CD8-positive, alpha-beta memory T cell (primary cell): ENCODE results near the gene PPP1R1B. TPM values are rescaled to one million over a fixed set of nuclear protein-coding genes. Genes with fewer than 3 reads are reported as not detected.

Experiments used
- CTCF ChIA-PET: fragments of 350-600 bp; sonication (Branson Sonifier 250); formaldehyde crosslinking; loops from one replicate; lab custom pipeline; 2021; ENCODE audit warnings: antibody characterized with exemption; lab: Charles Lee
- POLR2A ChIA-PET: fragments of 350-600 bp; sonication (Branson Sonifier 250); formaldehyde crosslinking; loops from one replicate; lab custom pipeline; 2021; ENCODE audit warnings: antibody characterized with exemption; lab: Charles Lee
- DNase-seq, 5 donors: peaks; one replicate each; pipeline versions ENCODE4 v3.0.0 to v3.0.0-alpha.2; 2020 to 2022; ENCODE audit warnings: mixed read lengths in 1 of 5
- H3K27ac ChIP-seq: one replicate; pipeline ENCODE4 v1.7.0; 2013; ENCODE audit warnings: low read depth, mild to moderate bottlenecking, low read length, moderate library complexity
- H3K27me3 ChIP-seq: 2 replicates; pipeline ENCODE4 v1.7.0; 2013; ENCODE audit warnings: low read length, mild to moderate bottlenecking; ENCODE audit not compliant: insufficient read depth, poor library complexity, severe bottlenecking
- H3K36me3 ChIP-seq: 2 replicates; pipeline ENCODE4 v1.7.0; 2013; ENCODE audit warnings: mild to moderate bottlenecking, low read length, moderate library complexity; ENCODE audit not compliant: insufficient read depth
- H3K4me1 ChIP-seq: 2 replicates; pipeline ENCODE4 v1.7.0; 2013; ENCODE audit warnings: mild to moderate bottlenecking, low read length, moderate library complexity; ENCODE audit not compliant: insufficient read depth
- H3K4me3 ChIP-seq: 2 replicates; pipeline ENCODE4 v1.7.0; 2013; ENCODE audit warnings: mild to moderate bottlenecking, low read length
- H3K9me3 ChIP-seq: 2 replicates; pipeline ENCODE4 v1.7.0; 2013; ENCODE audit warnings: mild to moderate bottlenecking, low read length
- H3K27ac Mint-ChIP-seq, 8 donors: one replicate each; pipeline ENCODE4 v1.8.0; 2020 to 2021; ENCODE audit warnings: mixed read lengths in 8 of 8, mild to moderate bottlenecking in 6 of 8, inconsistent platforms in 3 of 8, moderate library complexity in 3 of 8
- H3K27me3 Mint-ChIP-seq, 2 donors: one replicate each; pipeline ENCODE4 v1.8.0; 2020 to 2021; ENCODE audit warnings: mixed read lengths in 2 of 2, mild to moderate bottlenecking in 1 of 2, moderate library complexity in 1 of 2
- H3K36me3 Mint-ChIP-seq, 3 donors: one replicate each; pipeline ENCODE4 v1.8.0; 2020 to 2021; ENCODE audit warnings: mixed read lengths in 3 of 3, inconsistent platforms in 1 of 3, mild to moderate bottlenecking in 1 of 3
- H3K4me1 Mint-ChIP-seq, 3 donors: one replicate each; pipeline ENCODE4 v1.8.0; 2020 to 2021; ENCODE audit warnings: mixed read lengths in 3 of 3, inconsistent platforms in 1 of 3, mild to moderate bottlenecking in 1 of 3
- H3K4me3 Mint-ChIP-seq, 7 donors: one replicate each; pipeline ENCODE4 v1.8.0; 2020 to 2021; ENCODE audit warnings: mixed read lengths in 7 of 7, mild to moderate bottlenecking in 6 of 7, moderate library complexity in 4 of 7, inconsistent platforms in 2 of 7
- H3K9me3 Mint-ChIP-seq, 5 donors: one replicate each; pipeline ENCODE4 v1.8.0; 2020 to 2022; ENCODE audit warnings: mixed read lengths in 5 of 5, mild to moderate bottlenecking in 3 of 5, moderate library complexity in 2 of 5, inconsistent platforms in 1 of 5
- polyA plus RNA-seq: library from polyadenylated mRNA; unstranded; fragments of 300-500 nt; fragmentation: Illumina TruSeq; gene quantifications from one replicate; pipeline ENCODE4 v1.2.3, GENCODE V29; 2021
- total RNA-seq, 2 experiments: library from RNA; stranded (reverse); gene quantifications; one replicate each; pipeline ENCODE4 v1.2.3, GENCODE V29; 2021

Gene PPP1R1B
- total and polyA plus RNA-seq, 3 experiments from 2014 or later, result not detected

DNA sequence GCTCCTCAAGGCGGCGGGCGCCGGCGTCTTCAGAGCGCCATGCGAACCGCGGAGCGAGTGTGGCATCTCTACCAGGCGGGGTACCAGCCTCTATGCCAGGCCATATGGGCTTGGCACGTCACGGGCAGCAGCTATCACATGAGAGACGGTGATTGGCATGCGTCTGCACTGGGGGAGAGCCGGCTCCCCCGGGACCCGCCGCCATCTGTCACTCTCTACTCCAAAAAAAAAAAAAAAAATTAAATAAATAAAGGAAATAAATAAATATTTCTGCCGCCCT lies 19.0 kb upstream of the PPP1R1B start, which contains the start of gene NEUROD2:
TSS of gene NEUROD2 (minus strand) at position 70 of the 280 bp plus-strand sequence. CDS start 1,321 bp downstream, outside the sequence.
- Mint-ChIP-seq H3K27me3 (peaks cover 46 to 50% of the 10 kb centered on the region in 2 donors), H3K4me1 (peaks cover 11 to 32% (median 17%) of the 10 kb centered on the region in 3 donors), H3K36me3 (no peaks in the 10 kb centered on the region), H3K4me3 (peak within 1 kb of the TSS in 2 of 7 donors; percentile 23 to 69), H3K9me3 (peaks cover 0 to 2% (median 0%) of the 10 kb centered on the region in 5 donors), H3K27ac (no peak within 1 kb of the TSS)
- ChIA-PET POLR2A (no interaction called here), CTCF (interaction anchor here (1.2 kb wide), 1 partner anchor 14 kb away, joined by 5 read pairs; no protein-coding TSS in a partner anchor)
- H3K36me3 ChIP-seq, result no peaks in the 10 kb centered on the region
- no peak within 1 kb of the TSS for H3K27ac ChIP-seq
- peaks cover 30% of the 10 kb centered on the region for H3K4me1 ChIP-seq
- H3K9me3 ChIP-seq, result no peaks in the 10 kb centered on the region
- H3K4me3 ChIP-seq, result no peak within 1 kb of the TSS
- H3K27me3 ChIP-seq, result peaks cover 43% of the 10 kb centered on the region
- DNase-seq, result no peak

DNA sequence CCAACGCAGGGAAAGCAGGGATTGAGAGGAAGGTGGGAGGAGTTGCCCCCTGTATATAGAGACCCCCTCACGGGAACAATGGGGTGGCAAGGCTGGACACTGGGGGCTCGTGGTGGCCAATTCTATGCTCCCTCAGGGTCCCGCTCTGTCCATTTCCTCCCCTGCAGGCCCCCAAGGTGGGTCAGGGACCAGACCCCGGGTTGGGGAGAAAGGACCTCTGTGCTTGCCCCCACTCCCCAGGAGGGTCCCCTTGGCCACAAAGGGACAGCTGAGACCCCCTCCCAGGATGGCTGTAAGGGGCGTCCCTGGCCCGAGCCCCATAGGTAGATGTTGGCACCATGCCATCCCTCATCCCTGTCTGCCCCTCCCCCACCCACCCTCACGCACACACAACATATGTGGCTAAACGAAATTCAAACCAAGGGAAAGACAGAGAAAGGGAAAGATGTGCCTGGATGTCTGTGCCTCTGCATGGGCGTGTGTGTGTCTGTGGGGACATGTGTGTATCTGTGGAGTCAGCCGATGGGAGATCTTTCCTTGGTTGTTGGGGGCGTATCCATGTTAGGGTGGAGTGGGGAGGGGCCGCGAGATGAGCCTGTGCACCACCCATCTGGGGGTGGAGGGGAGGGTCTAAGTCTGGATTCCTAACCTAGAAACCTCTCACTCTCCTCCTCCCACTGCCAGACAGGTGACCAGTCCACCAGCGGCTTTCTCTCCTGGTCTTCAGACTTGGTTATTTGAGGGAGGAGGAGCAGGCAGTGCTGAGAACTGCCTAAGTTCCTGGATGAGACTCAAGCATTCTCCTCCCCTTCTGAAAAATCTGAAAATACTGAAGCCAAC lies 18.4 kb upstream of the PPP1R1B start:
- H3K27me3 ChIP-seq, result peaks cover 37% of the 10 kb centered on the region
- DNase-seq, result no peak
- POLR2A ChIA-PET, result no interaction called here

GRCh38 chr17:39609416-39610025 lies 17.2 kb upstream of the PPP1R1B start:
- peaks cover 43 to 51% of the 10 kb centered on the region in 2 donors for H3K27me3 Mint-ChIP-seq
- no peaks in the 10 kb centered on the region for H3K9me3 ChIP-seq

More for the DNA sequence above, 18.4 kb upstream of the PPP1R1B start:
- H3K9me3 ChIP-seq, result no peaks in the 10 kb centered on the region
- no peak overlapping the region for H3K4me3 ChIP-seq
- Mint-ChIP-seq H3K27ac (no peak overlapping the region), H3K36me3 (no peaks in the 10 kb centered on the region), H3K27me3 (peaks cover 46 to 50% of the 10 kb centered on the region in 2 donors), H3K4me3 (peak overlapping the region in 1 of 7 donors; percentile 69), H3K4me1 (peaks cover 9 to 29% (median 14%) of the 10 kb centered on the region in 3 donors), H3K9me3 (peaks cover 0 to 2% (median 0%) of the 10 kb centered on the region in 5 donors)
- peaks cover 30% of the 10 kb centered on the region for H3K4me1 ChIP-seq
- no peak overlapping the region for H3K27ac ChIP-seq
- H3K36me3 ChIP-seq, result no peaks in the 10 kb centered on the region
- CTCF ChIA-PET, result no interaction called here

GRCh38 chr17:39611401-39612112 lies 15.2 kb upstream of the PPP1R1B start:
- peaks cover 7% of the 10 kb centered on the region for H3K4me1 ChIP-seq
- Mint-ChIP-seq H3K27me3 (peaks cover 33 to 60% of the 10 kb centered on the region in 2 donors), H3K27ac (no peak overlapping the region), H3K36me3 (peaks cover 0 to 2% (median 0%) of the 10 kb centered on the region in 3 donors), H3K9me3 (peaks cover 0 to 2% (median 0%) of the 10 kb centered on the region in 5 donors), H3K4me3 (no peak overlapping the region), H3K4me1 (peaks cover 0 to 10% (median 0%) of the 10 kb centered on the region in 3 donors)
- ChIA-PET POLR2A (no interaction called here), CTCF (no interaction called here)
- no peak for DNase-seq
- no peaks in the 10 kb centered on the region for H3K36me3 ChIP-seq
- no peaks in the 10 kb centered on the region for H3K9me3 ChIP-seq
- peaks cover 12% of the 10 kb centered on the region for H3K27me3 ChIP-seq
- no peak overlapping the region for H3K4me3 ChIP-seq
- no peak overlapping the region for H3K27ac ChIP-seq

More at GRCh38 chr17:39609416-39610025, 17.2 kb upstream of the PPP1R1B start:
- ChIA-PET CTCF (no interaction called here), POLR2A (no interaction called here)
- Mint-ChIP-seq H3K36me3 (no peaks in the 10 kb centered on the region), H3K4me1 (peaks cover 5 to 24% (median 8%) of the 10 kb centered on the region in 3 donors), H3K9me3 (peaks cover 0 to 2% (median 0%) of the 10 kb centered on the region in 5 donors), H3K27ac (no peak overlapping the region), H3K4me3 (peak overlapping the region in 1 of 7 donors; percentile 1)
- Histone ChIP-seq H3K4me1 (peaks cover 19% of the 10 kb centered on the region), H3K36me3 (no peaks in the 10 kb centered on the region), H3K4me3 (no peak overlapping the region), H3K27ac (no peak overlapping the region), H3K27me3 (peaks cover 28% of the 10 kb centered on the region)
- no peak for DNase-seq

DNA sequence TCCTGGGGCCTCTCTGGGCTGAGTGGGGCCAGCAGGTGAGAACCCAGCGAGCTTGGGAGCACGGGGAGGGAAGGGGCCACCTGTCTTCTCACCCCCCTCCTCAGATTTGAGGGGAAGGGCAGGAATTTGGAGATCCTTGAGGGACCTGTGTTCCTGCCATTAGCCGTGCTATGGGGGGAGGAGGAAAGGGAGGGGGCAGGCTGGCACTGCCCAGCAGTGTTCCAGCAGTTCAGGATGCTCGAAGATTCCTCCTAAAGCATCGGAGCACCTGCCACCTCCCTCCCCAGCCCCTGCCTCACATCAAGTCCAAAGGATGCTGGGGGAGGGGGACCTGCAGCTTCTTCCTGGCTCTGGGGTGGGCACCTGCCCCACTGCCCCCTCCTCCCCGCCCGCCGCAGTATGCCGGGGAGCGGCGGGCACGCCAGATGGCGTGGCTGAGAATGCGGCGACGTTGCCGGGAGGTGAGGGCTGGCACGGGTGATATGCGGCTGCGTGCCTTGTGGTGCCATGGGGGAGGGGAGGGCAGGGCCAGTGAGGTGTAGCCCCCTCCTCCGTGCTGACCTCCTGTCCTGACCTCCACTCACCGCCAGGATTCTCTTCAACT lies 14.4 kb upstream of the PPP1R1B start:
- Histone ChIP-seq H3K27ac (no peak overlapping the region), H3K9me3 (no peaks in the 10 kb centered on the region), H3K36me3 (no peaks in the 10 kb centered on the region), H3K27me3 (peaks cover 12% of the 10 kb centered on the region), H3K4me3 (no peak overlapping the region), H3K4me1 (peaks cover 6% of the 10 kb centered on the region)
- Mint-ChIP-seq H3K4me1 (peaks cover 0 to 4% (median 4%) of the 10 kb centered on the region in 3 donors), H3K27me3 (peaks cover 31 to 57% of the 10 kb centered on the region in 2 donors), H3K9me3 (peaks cover 0 to 2% (median 0%) of the 10 kb centered on the region in 5 donors), H3K27ac (no peak overlapping the region), H3K4me3 (no peak overlapping the region), H3K36me3 (peaks cover 0 to 2% (median 0%) of the 10 kb centered on the region in 3 donors)
- DNase-seq, result no peak
- ChIA-PET POLR2A (no interaction called here), CTCF (interaction anchor here (3.7 kb wide), 1 partner anchor 11 kb away, joined by 15 read pairs; no protein-coding TSS in a partner anchor)

- peaks cover 0 to 4% (median 3%) of the 10 kb centered on the region in 3 donors for H3K4me1 Mint-ChIP-seq
- no peak for DNase-seq
- no peak overlapping the region for H3K4me3 ChIP-seq
- no peak overlapping the region for H3K27ac Mint-ChIP-seq
- H3K9me3 ChIP-seq, result no peaks in the 10 kb centered on the region
- H3K4me1 ChIP-seq, result peaks cover 5% of the 10 kb centered on the region
- H3K36me3 Mint-ChIP-seq, result peaks cover 0 to 2% (median 0%) of the 10 kb centered on the region in 3 donors
- ChIA-PET POLR2A (no interaction called here), CTCF (interaction anchor here (1.0 to 3.7 kb wide), 2 partner anchors 9 to 11 kb away, joined by 5 to 15 read pairs; no protein-coding TSS in a partner anchor)
- H3K36me3 ChIP-seq, result no peaks in the 10 kb centered on the region
- H3K27ac ChIP-seq, result no peak overlapping the region
- H3K27me3 ChIP-seq, result peaks cover 11% of the 10 kb centered on the region
- peaks cover 0 to 2% (median 0%) of the 10 kb centered on the region in 5 donors for H3K9me3 Mint-ChIP-seq
- H3K27me3 Mint-ChIP-seq, result peaks cover 26 to 55% of the 10 kb centered on the region in 2 donors
- no peak overlapping the region for H3K4me3 Mint-ChIP-seq
Observed at GRCh38 chr17:39612935-39613464, 13.8 kb upstream of the PPP1R1B start.

GRCh38 chr17:39614545-39615157 lies 12.1 kb upstream of the PPP1R1B start:
- POLR2A ChIA-PET, result interaction anchor here (0.7 kb wide), 1 partner anchor 129 kb away, joined by 3 read pairs; no protein-coding TSS in a partner anchor
- no peaks in the 10 kb centered on the region for H3K9me3 ChIP-seq
- peaks cover 16 to 41% of the 10 kb centered on the region in 2 donors for H3K27me3 Mint-ChIP-seq
- peaks cover 4% of the 10 kb centered on the region for H3K27me3 ChIP-seq
- no peak overlapping the region for H3K4me3 ChIP-seq
- peaks cover 9% of the 10 kb centered on the region for H3K4me1 ChIP-seq
- DNase-seq, result no peak
- peaks cover 0 to 2% (median 0%) of the 10 kb centered on the region in 5 donors for H3K9me3 Mint-ChIP-seq
- no peak overlapping the region for H3K4me3 Mint-ChIP-seq
- no peak overlapping the region for H3K27ac Mint-ChIP-seq
- peaks cover 0 to 2% (median 0%) of the 10 kb centered on the region in 3 donors for H3K36me3 Mint-ChIP-seq
- CTCF ChIA-PET, result interaction anchor here (0.9 to 3.7 kb wide), 4 partner anchors 9 to 40 kb away, joined by 3 to 15 read pairs (median 3); no protein-coding TSS in a partner anchor
- no peaks in the 10 kb centered on the region for H3K36me3 ChIP-seq
- peaks cover 0 to 9% (median 7%) of the 10 kb centered on the region in 3 donors for H3K4me1 Mint-ChIP-seq
- no peak overlapping the region for H3K27ac ChIP-seq
